Activated CD8-positive, alpha-beta memory T cell treated with anti-CD3 and anti-CD28 coated beads, Interleukin-2, amount 10 ng/mL, durations not matched to agents 7 days and 5 days (primary cell): ENCODE data around the gene APOH. TPM values are rescaled to one million over a fixed set of nuclear protein-coding genes. Genes with fewer than 3 reads are reported as not detected.

Experiments
- ATAC-seq: fragments of 150-1000 bp; cut with Tn5 transposase; one replicate; pipeline ENCODE4 v1.10.0; 2021; ENCODE audit warnings: moderate library complexity
- CTCF ChIA-PET: fragments of 350-600 bp; sonication (Branson Sonifier 250); formaldehyde crosslinking; loops from one replicate; lab custom pipeline; 2021; ENCODE audit warnings: antibody characterized with exemption; lab: Charles Lee
- DNase-seq: peaks from one replicate; pipeline ENCODE4 v3.0.0-alpha.2; 2020
- H3K27ac Mint-ChIP-seq: one replicate; pipeline ENCODE4 v1.8.0; 2021; ENCODE audit warnings: mild to moderate bottlenecking, mixed read lengths
- H3K27me3 Mint-ChIP-seq: one replicate; pipeline ENCODE4 v1.8.0; 2021; ENCODE audit warnings: mixed read lengths
- H3K36me3 Mint-ChIP-seq: one replicate; pipeline ENCODE4 v1.8.0; 2021; ENCODE audit warnings: mild to moderate bottlenecking, mixed read lengths
- H3K4me1 Mint-ChIP-seq: one replicate; pipeline ENCODE4 v1.8.0; 2021; ENCODE audit warnings: mixed read lengths
- H3K4me3 Mint-ChIP-seq: one replicate; pipeline ENCODE4 v1.8.0; 2021; ENCODE audit warnings: mild to moderate bottlenecking, moderate library complexity, mixed read lengths
- H3K9me3 Mint-ChIP-seq: one replicate; pipeline ENCODE4 v1.8.0; 2022; ENCODE audit warnings: low read depth, mixed read lengths
- total RNA-seq, 2 experiments: library from RNA; stranded (reverse); gene quantifications; one replicate each; pipeline ENCODE4 v1.2.3, GENCODE V29; 2021

The APOH gene
- total RNA-seq, 2 experiments from 2014 or later, result not detected

DNA sequence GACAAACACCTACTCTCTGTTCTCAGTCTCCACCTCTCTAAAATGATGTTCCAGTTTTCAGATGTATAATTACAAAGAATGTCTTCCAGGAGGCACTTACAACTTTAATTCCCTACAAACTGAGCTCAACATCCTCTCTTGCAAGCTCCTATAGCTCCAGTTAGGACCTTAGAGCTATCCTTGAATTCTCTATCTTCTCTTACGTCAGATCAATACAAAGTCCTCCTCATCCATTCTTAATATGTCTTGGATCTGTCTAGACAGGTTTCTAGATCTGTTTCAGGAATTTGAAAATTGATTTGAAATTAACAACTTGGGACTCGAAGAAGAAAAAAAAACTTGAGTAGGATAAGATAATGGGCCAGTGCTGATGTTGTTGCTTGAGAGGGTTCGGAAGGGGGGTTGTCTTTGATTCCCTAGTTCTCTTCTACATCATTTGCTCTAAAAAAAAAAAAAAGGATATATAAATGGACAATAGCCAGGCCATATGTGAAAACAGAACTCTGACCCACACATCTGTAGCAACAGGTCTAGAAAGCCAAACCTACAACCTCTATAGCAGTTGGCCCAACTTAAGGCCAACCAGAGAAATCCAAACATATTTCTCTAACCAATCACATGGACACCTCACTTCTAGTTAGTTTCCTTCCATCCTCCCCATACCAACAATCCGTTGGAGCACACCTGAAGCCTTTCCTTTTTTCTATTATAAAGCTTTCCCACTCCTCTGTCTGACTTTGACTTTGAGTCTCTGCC is 746 bp upstream of the APOH start:
- CTCF ChIA-PET, result no interaction called here
- ATAC-seq (no peak), DNase-seq (no peak)
- Mint-ChIP-seq H3K4me1 (no peaks in the 10 kb centered on the region), H3K27me3 (peaks cover 17% of the 10 kb centered on the region), H3K4me3 (no peak overlapping the region), H3K27ac (no peak overlapping the region), H3K9me3 (no peaks in the 10 kb centered on the region), H3K36me3 (no peaks in the 10 kb centered on the region)

DNA sequence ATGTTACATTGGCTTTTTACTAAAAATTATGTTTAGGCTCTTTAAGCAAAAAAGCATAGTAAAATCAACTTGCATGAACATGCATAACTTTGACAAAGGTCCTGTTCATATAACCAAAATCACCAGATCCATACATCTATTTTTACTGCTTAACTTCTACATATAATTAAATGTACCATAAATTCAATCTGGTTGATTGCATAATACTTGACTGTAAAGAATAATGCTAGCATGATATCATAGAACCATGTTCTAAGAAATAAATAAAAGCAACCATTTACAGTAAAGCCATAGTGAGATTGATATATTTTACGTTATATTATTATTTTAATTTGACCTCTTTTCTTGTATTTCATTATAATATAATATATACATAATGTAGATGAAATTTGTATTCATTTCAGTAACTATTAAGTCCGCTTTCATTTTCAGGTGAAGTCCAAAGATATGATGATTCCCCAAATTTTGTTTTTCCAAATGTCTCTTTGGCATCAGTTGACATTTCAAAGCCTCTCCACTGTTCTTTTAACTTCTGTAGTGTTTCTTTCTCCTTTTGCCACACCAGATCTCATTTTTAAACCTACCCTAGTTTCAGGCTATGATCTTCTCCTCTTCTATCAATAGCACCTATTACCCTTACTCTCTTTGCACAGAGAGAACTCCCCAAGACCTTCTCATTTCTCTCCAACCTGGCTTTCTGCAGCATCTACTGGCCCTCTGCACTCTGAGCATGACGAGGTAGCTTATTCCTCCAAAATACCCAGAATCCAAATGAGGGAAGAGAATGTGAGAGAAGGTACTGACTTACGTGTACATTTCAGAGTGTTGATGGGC is 1.8 kb downstream of the APOH start:
- Mint-ChIP-seq H3K4me3 (no peak overlapping the region), H3K27me3 (peaks cover 23% of the 10 kb centered on the region), H3K27ac (no peak overlapping the region), H3K36me3 (no peaks in the 10 kb centered on the region), H3K9me3 (no peaks in the 10 kb centered on the region), H3K4me1 (no peaks in the 10 kb centered on the region)
- ATAC-seq (no peak), DNase-seq (no peak)
- CTCF ChIA-PET, result interaction anchor here (0.7 kb wide), 1 partner anchor 1060 kb away, joined by 3 read pairs; no protein-coding TSS in a partner anchor

DNA sequence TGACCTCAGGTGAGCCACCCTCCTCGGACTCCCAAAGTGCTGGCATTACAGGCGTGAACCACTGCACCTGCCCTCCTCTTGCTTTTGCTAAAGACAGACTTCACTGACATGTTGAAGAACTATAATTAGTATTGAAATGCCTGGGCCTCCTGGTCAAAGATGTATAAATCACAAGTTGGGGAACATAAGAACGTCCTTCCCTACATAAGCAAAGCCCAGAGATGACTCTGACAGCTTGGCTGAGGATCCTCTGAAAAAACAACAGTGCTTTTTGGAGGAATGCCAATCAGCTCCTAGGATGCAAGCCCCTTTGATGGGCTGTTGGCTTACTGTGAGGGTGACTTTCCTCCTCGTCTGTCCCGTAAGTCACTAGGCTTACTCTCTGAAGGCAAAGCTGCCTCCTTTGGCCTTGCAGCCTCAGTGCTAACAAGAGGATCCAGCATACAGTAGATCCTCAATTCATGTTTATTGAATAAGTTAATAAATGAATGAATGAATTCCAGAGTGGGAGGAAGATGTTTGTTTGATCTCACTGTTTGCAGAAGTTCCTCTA is 6.3 kb downstream of the APOH start:
- ATAC-seq, result no peak
- CTCF ChIA-PET, result no interaction called here
- H3K27me3 Mint-ChIP-seq, result peaks cover 24% of the 10 kb centered on the region
- DNase-seq, result no peak
- H3K36me3 Mint-ChIP-seq, result no peaks in the 10 kb centered on the region
- H3K4me1 Mint-ChIP-seq, result no peaks in the 10 kb centered on the region
- no peak overlapping the region for H3K27ac Mint-ChIP-seq
- no peaks in the 10 kb centered on the region for H3K9me3 Mint-ChIP-seq
- H3K4me3 Mint-ChIP-seq, result no peak overlapping the region

DNA sequence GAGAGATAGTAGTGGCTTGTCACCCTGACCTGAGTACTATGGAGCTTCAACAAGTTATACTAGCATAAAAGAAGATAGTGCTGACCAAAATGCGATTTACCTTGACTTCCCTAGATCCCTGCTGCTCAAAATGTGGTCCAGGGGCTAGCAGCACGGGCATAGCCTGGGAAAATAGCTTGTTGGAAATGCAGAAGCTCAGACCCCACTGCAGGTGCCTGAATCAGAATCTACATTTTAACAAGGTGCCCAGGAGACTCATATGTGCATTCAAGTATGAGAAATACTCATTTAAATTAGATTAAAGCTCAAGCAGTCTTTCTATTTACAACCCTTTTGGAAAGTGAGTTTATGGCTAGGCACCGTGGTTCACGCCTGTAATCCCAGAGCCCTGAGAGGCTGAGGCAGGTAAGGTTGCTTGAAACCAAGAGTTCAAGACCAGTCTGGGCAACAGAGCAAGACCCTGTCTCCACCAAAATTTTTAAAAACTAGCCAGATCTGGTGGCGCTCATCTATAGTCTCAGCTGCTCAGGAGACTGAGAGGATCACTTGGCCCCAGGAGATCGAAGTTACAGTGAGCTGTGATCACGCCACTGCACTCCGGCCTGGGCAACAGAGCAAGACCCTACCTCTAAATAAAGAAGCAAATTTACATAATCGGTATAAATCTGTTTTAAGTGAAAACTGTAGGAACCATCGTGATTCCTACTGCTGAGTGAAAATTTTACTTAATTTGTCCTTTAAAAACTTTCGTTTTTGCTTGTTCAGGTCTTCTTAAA is 7.3 kb downstream of the APOH start:
- no peaks in the 10 kb centered on the region for H3K9me3 Mint-ChIP-seq
- no peaks in the 10 kb centered on the region for H3K36me3 Mint-ChIP-seq
- H3K4me1 Mint-ChIP-seq, result no peaks in the 10 kb centered on the region
- no peak overlapping the region for H3K27ac Mint-ChIP-seq
- ATAC-seq (no peak), DNase-seq (no peak)
- H3K4me3 Mint-ChIP-seq, result no peak overlapping the region
- CTCF ChIA-PET, result interaction anchor here (0.6 to 0.8 kb wide), 2 partner anchors 60 to 928 kb away, joined by 3 read pairs; no protein-coding TSS in a partner anchor
- peaks cover 29% of the 10 kb centered on the region for H3K27me3 Mint-ChIP-seq

DNA sequence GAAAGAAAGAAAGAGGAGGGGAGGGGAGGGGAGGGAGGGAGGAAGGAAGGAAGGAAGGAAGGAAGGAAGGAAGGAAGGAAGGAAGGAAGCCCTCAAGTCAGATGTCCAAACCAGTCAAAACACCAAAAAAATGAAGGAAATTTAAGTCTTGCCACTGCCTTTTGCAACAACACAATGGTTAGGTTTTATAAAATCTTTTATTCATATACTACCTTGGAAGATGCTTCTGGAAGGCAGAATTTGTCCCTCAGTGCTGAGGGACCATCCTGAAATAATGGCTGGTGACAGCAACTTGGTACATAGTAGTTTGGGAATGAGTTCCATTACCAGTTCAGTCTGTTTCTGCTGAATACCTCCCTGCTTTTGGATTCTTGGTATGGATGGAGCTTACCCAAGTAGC is 7.9 kb downstream of the APOH start:
- peaks cover 32% of the 10 kb centered on the region for H3K27me3 Mint-ChIP-seq
- H3K27ac Mint-ChIP-seq, result no peak overlapping the region
- no peaks in the 10 kb centered on the region for H3K9me3 Mint-ChIP-seq
- H3K4me1 Mint-ChIP-seq, result no peaks in the 10 kb centered on the region
- CTCF ChIA-PET, result no interaction called here
- DNase-seq, result no peak
- no peak overlapping the region for H3K4me3 Mint-ChIP-seq
- ATAC-seq, result no peak
- H3K36me3 Mint-ChIP-seq, result no peaks in the 10 kb centered on the region

DNA sequence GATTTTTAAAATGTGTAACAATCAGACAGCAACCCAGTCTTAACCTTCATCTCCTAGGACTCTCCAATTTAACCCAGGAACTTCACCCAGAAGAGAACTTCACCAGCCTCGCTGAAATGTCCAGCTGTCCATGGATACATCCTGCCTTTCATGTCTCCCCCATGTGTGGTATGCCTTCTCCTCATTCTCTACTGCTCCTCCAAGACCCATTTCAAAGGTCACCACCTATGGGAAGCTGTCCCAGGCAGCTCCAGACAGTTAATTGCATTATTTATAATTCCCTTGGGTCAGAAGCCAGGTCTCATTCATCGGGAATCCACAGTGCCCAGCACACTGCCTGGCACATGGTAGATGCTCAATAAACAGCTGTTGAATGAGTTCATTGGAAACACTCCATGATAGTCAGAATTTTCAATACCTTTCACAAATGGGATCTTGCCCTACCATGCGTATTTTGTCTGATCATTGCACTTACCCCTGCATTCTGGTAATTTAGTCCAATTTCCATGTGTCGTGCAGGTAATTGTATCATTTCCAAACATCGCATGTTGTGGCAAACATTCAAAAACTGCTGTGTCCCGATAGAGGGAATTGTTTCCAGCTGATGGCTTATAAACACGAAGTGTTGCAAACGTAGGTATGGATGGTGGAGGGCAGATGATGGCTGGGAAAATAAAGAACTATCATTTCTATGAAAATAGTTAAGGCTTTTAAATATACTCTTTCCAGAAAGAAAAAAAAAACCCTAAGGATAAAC is 9.0 kb downstream of the APOH start:
- ATAC-seq (no peak), DNase-seq (no peak)
- no peaks in the 10 kb centered on the region for H3K9me3 Mint-ChIP-seq
- H3K27ac Mint-ChIP-seq, result no peak overlapping the region
- H3K36me3 Mint-ChIP-seq, result no peaks in the 10 kb centered on the region
- H3K27me3 Mint-ChIP-seq, result peaks cover 31% of the 10 kb centered on the region
- H3K4me1 Mint-ChIP-seq, result no peaks in the 10 kb centered on the region
- no peak overlapping the region for H3K4me3 Mint-ChIP-seq
- CTCF ChIA-PET, result interaction anchor here (0.5 to 0.7 kb wide), 2 partner anchors 18 to 35 kb away, joined by 3 read pairs; no protein-coding TSS in a partner anchor

DNA sequence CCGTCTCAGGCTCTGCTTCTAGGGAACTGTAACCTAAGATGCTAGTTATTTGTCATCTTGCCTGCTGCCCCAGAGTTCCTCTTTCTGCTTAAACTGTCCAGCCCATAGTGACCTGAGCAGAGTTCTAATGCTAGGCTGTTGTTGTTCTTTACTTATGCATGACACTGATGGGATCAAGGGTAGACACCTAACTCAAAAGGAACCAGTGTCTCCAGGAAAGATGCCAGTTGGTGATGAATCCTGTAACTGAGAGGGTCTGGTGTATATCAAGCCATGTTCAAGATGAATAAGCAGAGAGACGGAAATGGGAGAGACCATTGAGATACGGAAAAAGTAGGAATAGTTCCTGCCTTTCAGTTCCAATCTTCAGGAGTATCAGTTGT is 13.7 kb downstream of the APOH start:
- no peak for DNase-seq
- H3K27ac Mint-ChIP-seq, result no peak overlapping the region

DNA sequence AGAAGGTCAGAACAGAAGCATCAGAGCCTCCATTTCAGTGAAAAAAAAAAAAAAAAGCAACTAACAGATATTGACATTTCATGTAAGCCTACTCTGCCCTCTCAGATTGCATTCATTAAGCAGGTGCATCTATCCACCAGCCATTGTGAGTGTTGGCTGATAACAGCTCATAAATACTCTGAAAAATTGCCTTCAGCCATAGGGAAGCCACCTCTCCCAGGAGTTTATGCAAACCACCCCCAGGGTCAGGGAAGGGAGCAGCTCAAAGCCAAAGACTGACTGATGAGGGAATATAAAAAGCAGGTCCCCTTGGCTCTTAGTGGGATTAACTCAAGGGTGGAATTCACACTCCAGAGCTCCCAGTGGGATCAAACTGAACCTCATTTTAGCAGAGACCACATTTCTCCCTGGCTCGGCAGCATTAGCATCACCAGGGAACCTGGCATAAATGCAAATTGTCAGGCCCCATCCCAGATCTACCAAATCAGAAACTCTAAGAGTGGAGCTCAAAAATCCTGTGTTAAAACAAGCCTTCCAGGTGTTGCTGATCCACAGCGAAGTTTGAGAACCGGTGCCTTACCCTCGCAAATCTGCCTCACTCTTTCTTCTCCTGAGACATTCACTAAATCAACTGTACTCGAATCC is 14.2 kb downstream of the APOH start:
- Mint-ChIP-seq H3K4me3 (no peak overlapping the region), H3K27me3 (peaks cover 47% of the 10 kb centered on the region), H3K9me3 (no peaks in the 10 kb centered on the region), H3K4me1 (no peaks in the 10 kb centered on the region), H3K27ac (no peak overlapping the region), H3K36me3 (no peaks in the 10 kb centered on the region)
- no peak for DNase-seq
- CTCF ChIA-PET, result interaction anchor here (0.7 kb wide), 1 partner anchor 29 kb away, joined by 3 read pairs; no protein-coding TSS in a partner anchor
- ATAC-seq, result no peak

More for the DNA sequence above, 13.7 kb downstream of the APOH start:
- no peak for ATAC-seq
- Mint-ChIP-seq H3K4me1 (no peaks in the 10 kb centered on the region), H3K4me3 (no peak overlapping the region), H3K27me3 (peaks cover 46% of the 10 kb centered on the region), H3K36me3 (no peaks in the 10 kb centered on the region), H3K9me3 (no peaks in the 10 kb centered on the region)
- CTCF ChIA-PET, result no interaction called here

DNA sequence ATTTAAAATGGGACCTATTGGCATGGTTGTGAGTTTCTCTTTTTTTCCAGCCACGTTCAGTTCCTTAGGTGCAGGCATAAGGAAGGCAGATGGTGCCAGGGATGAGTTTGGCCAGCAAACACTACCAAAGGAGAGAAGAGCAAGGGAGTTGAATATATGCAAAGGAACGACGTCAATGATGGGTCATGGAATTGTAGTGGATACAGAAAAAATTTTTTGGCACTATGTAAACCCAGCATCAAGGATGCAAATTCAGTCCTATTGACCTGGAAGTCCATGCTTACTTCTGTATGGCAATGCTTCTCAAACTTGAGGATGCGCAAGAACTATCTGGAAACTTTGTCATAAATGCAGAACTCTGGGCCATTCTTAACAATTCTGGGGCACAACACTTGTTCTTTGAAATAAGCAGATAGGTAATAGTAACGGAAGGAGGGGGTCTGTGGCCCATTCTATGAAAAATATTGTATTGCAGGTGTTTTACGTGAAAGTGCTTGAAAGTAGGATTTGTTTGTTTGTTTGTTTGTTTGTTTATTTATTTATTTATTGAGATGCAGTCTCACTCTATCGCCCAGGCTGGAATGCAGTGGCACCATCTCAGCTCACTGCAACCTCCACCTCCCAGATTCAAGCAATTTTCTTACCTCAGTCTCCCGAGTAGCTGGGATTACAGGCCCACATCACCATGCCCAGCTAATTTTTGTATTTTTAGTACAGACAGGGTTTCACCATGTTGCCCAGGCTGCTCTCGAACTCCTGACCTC is 18.0 kb downstream of the APOH start:
- Mint-ChIP-seq H3K27me3 (peaks cover 29% of the 10 kb centered on the region), H3K9me3 (no peaks in the 10 kb centered on the region), H3K36me3 (no peaks in the 10 kb centered on the region), H3K27ac (no peak overlapping the region), H3K4me1 (no peaks in the 10 kb centered on the region), H3K4me3 (no peak overlapping the region)
- no peak for DNase-seq
- CTCF ChIA-PET, result interaction anchor here (0.8 kb wide), 1 partner anchor 10 kb away, joined by 3 read pairs; no protein-coding TSS in a partner anchor
- no peak for ATAC-seq

DNA sequence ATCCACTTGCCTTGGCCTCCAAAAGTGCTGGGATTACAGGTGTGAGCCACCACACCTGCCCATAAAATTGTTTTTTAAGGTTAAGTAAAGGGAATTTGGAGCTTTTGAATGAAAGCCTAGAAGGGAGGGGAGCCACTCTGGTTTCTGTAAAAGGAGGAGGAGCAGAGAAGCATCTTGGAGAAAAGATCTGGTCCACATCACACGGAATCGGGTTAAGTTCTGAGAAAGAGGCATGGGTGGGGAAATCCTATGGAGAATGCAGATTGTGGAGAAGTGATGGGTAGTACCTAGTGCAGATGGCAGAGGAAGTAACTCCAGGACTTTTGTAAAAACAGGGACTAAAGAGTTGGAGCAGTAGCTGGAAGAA is 19.0 kb downstream of the APOH start:
- CTCF ChIA-PET, result no interaction called here
- Mint-ChIP-seq H3K9me3 (no peaks in the 10 kb centered on the region), H3K27ac (no peak overlapping the region), H3K27me3 (peaks cover 29% of the 10 kb centered on the region), H3K4me3 (no peak overlapping the region), H3K4me1 (no peaks in the 10 kb centered on the region), H3K36me3 (no peaks in the 10 kb centered on the region)
- DNase-seq, result no peak
- ATAC-seq, result no peak

DNA sequence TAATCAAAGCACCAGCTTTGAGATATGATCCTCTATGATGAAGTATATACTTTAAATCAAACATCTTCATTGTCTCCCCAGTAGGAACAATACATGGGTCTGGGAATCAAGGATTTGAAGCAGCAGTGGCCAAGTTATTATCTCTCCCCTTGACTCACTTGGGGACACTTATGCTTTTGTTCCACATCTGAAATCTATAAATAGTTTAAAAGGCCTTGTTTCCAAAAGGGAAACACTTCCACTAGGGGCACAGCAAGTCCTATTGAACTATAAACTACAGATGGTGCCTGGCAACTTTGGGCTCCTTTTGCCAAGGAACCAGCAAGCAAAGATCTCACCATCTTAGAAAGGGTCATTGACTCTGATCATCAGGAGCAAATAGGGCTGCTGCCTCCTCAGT is 21.3 kb downstream of the APOH start:
- no peaks in the 10 kb centered on the region for H3K4me1 Mint-ChIP-seq
- no peaks in the 10 kb centered on the region for H3K9me3 Mint-ChIP-seq
- CTCF ChIA-PET, result no interaction called here
- no peak overlapping the region for H3K4me3 Mint-ChIP-seq
- DNase-seq (no peak), ATAC-seq (no peak)
- no peaks in the 10 kb centered on the region for H3K36me3 Mint-ChIP-seq
- H3K27me3 Mint-ChIP-seq, result peaks cover 16% of the 10 kb centered on the region
- H3K27ac Mint-ChIP-seq, result no peak overlapping the region
